ENCODE data around the gene RNF212B. TPM values are rescaled to one million over a fixed set of nuclear protein-coding genes. Genes with fewer than 3 reads are reported as not detected.

RNF212B gene
- total and polyA plus RNA-seq, 2 of the 13 experiments (the other 11 are each of a cell fraction or from before 2014, with no cell fraction given): 0.05 TPM; not detected in 1

DNA sequence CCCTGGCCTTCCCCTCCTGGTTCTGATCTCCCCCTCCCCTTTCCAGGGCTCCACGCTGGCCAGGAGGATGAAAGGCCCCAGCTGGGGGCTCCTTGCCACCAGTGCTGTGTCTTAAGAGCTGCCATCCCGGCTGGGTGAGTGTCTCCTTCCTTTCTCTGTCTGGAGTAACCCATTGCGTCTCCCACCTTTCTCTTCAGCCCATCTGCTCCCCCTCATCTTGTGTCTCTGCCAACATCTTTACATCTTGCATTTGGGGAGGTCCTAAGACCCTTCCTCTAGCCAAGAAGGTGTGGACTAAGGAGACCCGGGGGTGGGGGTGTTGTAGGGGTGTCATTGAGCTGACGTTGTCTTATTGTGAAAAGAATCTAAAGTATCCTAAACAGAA is 69.4 kb downstream of the RNF212B start (continued):
- TF ChIP-seq ZHX2 (IDR thresholded peaks at IDR 0.05; ENCODE audit: low read depth) (no peak), ZHX2 (CRISPR knock-in tag; IDR thresholded peaks at IDR 0.05; ENCODE audit: borderline replicate concordance) (peak; percentile 6; the same call in 1 of the 2 replicates), NFYB (CRISPR knock-in tag; IDR thresholded peaks at IDR 0.05) (no peak), ZNF83 (CRISPR knock-in tag; IDR thresholded peaks at IDR 0.05; ENCODE audit: borderline replicate concordance) (no peak), HNRNPUL1 (IDR thresholded peaks at IDR 0.05; ENCODE audit: low read depth, low read length) (no peak), ATF5 (CRISPR knock-in tag; IDR thresholded peaks at IDR 0.05; ENCODE audit: low read depth) (no peak), ZNF275 (CRISPR knock-in tag; IDR thresholded peaks at IDR 0.05; ENCODE audit: borderline replicate concordance) (no peak; the same call in 1 of the 2 replicates), FOXK2 (IDR thresholded peaks at IDR 0.05) (no peak), HOXA7 (CRISPR knock-in tag; IDR thresholded peaks at IDR 0.05) (no peak), ATF7-NPFF (CRISPR knock-in tag; IDR thresholded peaks at IDR 0.05; ENCODE audit: low read depth) (no peak), SMAD9 (CRISPR knock-in tag; IDR thresholded peaks at IDR 0.05) (no peak), ZNF101 (CRISPR knock-in tag; IDR thresholded peaks at IDR 0.05; ENCODE audit: borderline replicate concordance, low read depth) (0 out of 2 replicates have a peak, but pooled peaks have one; percentile 0), CBX2 (IDR thresholded peaks at IDR 0.05; ENCODE audit: low read depth, low read length) (no peak), CBX2 (CRISPR knock-in tag; IDR thresholded peaks at IDR 0.05; ENCODE audit: low read depth) (no peak; the same call in 1 of the 2 replicates), XBP1 (CRISPR knock-in tag; IDR thresholded peaks at IDR 0.05) (no peak), ZNF225 (CRISPR knock-in tag; IDR thresholded peaks at IDR 0.05) (peak; percentile 6; the same call in 1 of the 2 replicates)
- TF ChIP-seq, protein P1, sequence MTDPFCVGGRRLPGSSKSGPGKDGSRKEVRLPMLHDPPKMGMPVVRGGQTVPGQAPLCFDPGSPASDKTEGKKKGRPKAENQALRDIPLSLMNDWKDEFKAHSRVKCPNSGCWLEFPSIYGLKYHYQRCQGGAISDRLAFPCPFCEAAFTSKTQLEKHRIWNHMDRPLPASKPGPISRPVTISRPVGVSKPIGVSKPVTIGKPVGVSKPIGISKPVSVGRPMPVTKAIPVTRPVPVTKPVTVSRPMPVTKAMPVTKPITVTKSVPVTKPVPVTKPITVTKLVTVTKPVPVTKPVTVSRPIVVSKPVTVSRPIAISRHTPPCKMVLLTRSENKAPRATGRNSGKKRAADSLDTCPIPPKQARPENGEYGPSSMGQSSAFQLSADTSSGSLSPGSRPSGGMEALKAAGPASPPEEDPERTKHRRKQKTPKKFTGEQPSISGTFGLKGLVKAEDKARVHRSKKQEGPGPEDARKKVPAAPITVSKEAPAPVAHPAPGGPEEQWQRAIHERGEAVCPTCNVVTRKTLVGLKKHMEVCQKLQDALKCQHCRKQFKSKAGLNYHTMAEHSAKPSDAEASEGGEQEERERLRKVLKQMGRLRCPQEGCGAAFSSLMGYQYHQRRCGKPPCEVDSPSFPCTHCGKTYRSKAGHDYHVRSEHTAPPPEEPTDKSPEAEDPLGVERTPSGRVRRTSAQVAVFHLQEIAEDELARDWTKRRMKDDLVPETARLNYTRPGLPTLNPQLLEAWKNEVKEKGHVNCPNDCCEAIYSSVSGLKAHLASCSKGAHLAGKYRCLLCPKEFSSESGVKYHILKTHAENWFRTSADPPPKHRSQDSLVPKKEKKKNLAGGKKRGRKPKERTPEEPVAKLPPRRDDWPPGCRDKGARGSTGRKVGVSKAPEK (CRISPR knock-in tag; IDR thresholded peaks at IDR 0.05; ENCODE audit: borderline replicate concordance): no peak
- TF ChIP-seq, protein P2, sequence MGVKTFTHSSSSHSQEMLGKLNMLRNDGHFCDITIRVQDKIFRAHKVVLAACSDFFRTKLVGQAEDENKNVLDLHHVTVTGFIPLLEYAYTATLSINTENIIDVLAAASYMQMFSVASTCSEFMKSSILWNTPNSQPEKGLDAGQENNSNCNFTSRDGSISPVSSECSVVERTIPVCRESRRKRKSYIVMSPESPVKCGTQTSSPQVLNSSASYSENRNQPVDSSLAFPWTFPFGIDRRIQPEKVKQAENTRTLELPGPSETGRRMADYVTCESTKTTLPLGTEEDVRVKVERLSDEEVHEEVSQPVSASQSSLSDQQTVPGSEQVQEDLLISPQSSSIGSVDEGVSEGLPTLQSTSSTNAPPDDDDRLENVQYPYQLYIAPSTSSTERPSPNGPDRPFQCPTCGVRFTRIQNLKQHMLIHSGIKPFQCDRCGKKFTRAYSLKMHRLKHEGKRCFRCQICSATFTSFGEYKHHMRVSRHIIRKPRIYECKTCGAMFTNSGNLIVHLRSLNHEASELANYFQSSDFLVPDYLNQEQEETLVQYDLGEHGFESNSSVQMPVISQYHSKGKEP (CRISPR knock-in tag; IDR thresholded peaks at IDR 0.05): no peak

Measured in HepG2 (cell line).